ENCODE measurements around the gene TRMO. TPM values are rescaled to one million over a fixed set of nuclear protein-coding genes. Genes with fewer than 3 reads are reported as not detected.

Gene TRMO
- total RNA-seq, 1 experiment from 2014 or later, result 8.6 TPM

- TF ChIP-seq CTCF (conservative IDR thresholded peaks at IDR 0.05), result no peak
- Histone ChIP-seq H4K5ac (ENCODE audit: insufficient read length, low read depth, low read length) (no peak overlapping the region), H2AFZ (ENCODE audit: low read length) (no peak overlapping the region), H3K56ac (ENCODE audit: insufficient read length, low read depth, low read length) (no peak overlapping the region), H4K91ac (ENCODE audit: insufficient read length, low read depth, low read length) (no peak overlapping the region), H3K4me1 (ENCODE audit: insufficient read depth, low read length) (no peaks in the 10 kb centered on the region), H2BK120ac (ENCODE audit: low read depth, low read length, poor library complexity, severe bottlenecking) (no peak overlapping the region), H2BK15ac (ENCODE audit: low read depth, low read length) (no peak overlapping the region), H3K23ac (ENCODE audit: insufficient read length, low read depth, low read length) (no peak overlapping the region), H3K27me3 (ENCODE audit: insufficient read depth, low read length) (peaks cover 4% of the 10 kb centered on the region; the same call in 1 of the 2 replicates), H3K23me2 (ENCODE audit: insufficient read length, low read depth, low read length, poor library complexity, severe bottlenecking) (no peaks in the 10 kb centered on the region), H3T11ph (ENCODE audit: low read length) (no peak overlapping the region), H2BK5ac (ENCODE audit: insufficient read length, low read length) (no peak overlapping the region), H2BK20ac (ENCODE audit: low read depth, low read length, poor library complexity, severe bottlenecking) (no peak overlapping the region), H2BK12ac (ENCODE audit: insufficient read length, low read depth, low read length) (no peak overlapping the region), H4K8ac (replicated peaks; ENCODE audit: insufficient read length, low read depth, low read length) (no peak overlapping the region), H3K27ac (ENCODE audit: insufficient read length, low read depth, low read length) (no peak overlapping the region), H3K79me1 (ENCODE audit: insufficient read depth, low read depth, low read length, poor library complexity, severe bottlenecking) (no peaks in the 10 kb centered on the region), H3K18ac (ENCODE audit: insufficient read length, low read depth, low read length) (no peak overlapping the region), H2AK5ac (ENCODE audit: insufficient read length, low read length) (no peak overlapping the region), H3K4me2 (ENCODE audit: insufficient read depth, insufficient read length, low read length) (no peak overlapping the region), H3K4ac (ENCODE audit: low read depth, low read length) (no peak overlapping the region), H3K9ac (ENCODE audit: extremely low read depth, insufficient read length, low read length) (no peak overlapping the region), H3K9me3 (ENCODE audit: control insufficient read depth, low read depth, low read length) (no peaks in the 10 kb centered on the region), H4K20me1 (ENCODE audit: control insufficient read depth, insufficient read depth, insufficient read length) (no peaks in the 10 kb centered on the region), H3K14ac (ENCODE audit: insufficient read depth, low read length) (no peak overlapping the region), H3K79me2 (ENCODE audit: insufficient read depth, low read length) (no peaks in the 10 kb centered on the region)
- Mint-ChIP-seq H3K27ac (no peak overlapping the region), H3K4me1 (no peaks in the 10 kb centered on the region), H3K4me3 (no peak overlapping the region), H3K9me3 (no peaks in the 10 kb centered on the region), H3K36me3 (ENCODE audit: insufficient read depth in 1 of 3, low read depth in 3 of 3) (no peaks in the 10 kb centered on the region), H3K27me3 (ENCODE audit: low read depth) (peaks cover 38% of the 10 kb centered on the region)
- no peak for DNase-seq
These were observed 14.7 kb upstream of the TRMO start for GRCh38 chr9:97936998-97937397.

Data from H9 (cell line).